HG03575 (cell line): ENCODE results near the gene PUS1.

Experiments used
- ATAC-seq: cut with Tn5 transposase; IDR thresholded peaks from one replicate; pipeline ENCODE4 v1.9.1; 2021; ENCODE audit not compliant: unreplicated experiment, insufficient number of reproducible peaks, low FRiP score; ENCODE audit errors: extremely low read depth

The PUS1 gene

DNA sequence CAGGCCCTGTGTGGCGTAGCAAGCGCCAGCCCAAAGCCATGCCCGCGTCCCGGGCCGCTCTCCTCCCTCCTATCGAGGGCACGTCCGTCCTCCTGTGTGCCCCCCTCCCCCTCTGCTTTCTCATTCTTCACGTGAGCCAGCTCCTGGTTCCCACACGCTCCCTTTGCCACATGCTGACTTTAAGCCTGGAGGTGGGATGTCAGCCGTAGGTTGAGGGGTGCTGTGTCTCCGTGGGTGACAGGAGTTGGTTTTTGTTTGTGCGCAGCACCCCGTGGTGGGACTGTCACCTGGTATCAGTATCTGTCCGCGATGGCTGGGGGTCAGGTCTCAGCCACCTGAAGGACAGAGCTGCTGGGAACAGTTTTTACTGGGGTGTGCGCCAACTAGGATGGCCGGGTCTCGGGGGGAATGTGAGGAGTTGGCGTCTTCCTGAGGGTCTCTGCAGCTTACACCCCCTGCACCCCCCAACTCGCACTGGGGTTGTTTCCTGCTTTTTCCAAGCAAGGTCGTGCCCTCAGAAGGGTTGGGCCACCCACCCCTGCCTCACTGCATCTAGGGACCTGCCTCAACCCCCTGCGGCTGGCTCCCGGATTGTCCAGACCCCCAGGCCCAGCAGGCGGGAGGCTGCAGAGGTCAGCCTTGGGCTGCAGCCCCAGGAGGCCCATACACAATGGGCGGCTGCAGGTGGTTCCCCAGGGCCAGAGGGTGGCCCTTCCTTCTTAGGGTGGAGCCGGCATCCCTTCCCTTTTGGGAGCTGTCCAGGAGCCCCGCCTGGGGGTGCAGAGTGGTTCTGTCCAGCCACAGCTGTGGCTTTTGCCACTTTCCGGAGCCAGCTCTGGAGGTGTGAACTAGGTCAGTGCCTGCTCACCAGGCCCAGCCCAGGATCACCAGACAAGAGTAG lies 27.4 kb upstream of the PUS1 start:
- ATAC-seq, result no peak

DNA sequence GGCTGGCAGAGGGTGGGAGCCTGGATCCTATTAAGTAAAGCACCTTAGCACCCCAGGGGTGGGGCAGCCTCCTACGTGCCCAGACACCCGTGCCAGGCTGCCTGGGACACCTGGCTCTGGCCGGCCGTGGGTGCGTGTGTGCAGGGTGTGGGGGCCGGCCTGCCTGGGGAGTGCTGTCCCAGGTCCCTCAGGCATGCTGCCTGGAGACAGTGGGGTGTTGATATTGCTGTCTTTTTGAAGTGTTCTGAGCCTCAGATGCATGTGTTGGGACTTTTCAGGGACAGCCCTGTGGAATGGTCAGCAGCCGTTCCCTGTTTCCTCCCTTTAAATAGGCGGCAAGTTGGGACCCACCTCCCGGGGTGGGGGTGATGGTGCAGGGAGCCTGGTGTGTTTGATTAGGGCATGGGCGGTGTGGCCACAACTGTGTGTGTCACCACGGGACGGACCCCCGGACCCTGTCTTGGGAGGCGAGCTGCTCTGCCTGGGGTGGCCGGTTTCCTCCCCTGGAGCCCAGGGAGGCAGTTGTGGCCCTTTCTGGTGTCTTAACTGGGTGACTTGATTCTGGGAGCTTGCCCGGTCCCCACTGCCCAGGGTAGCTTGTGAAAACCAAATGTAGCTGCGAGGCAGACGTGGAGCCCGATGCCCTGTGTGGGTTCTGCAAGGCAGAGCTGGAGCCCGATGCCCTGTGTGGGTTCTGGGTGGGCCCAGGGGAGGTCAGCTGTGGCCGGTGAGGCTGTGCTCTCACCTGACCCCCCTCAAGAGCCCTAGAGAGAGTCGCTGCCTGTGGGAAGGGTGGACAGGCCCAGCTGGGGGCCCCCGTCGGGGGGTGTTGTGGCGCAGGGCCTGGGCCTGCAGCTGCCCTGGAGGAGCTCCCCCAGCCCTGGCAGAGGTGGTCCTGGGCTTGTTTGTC lies 26.5 kb upstream of the PUS1 start:
- no peak for ATAC-seq

DNA sequence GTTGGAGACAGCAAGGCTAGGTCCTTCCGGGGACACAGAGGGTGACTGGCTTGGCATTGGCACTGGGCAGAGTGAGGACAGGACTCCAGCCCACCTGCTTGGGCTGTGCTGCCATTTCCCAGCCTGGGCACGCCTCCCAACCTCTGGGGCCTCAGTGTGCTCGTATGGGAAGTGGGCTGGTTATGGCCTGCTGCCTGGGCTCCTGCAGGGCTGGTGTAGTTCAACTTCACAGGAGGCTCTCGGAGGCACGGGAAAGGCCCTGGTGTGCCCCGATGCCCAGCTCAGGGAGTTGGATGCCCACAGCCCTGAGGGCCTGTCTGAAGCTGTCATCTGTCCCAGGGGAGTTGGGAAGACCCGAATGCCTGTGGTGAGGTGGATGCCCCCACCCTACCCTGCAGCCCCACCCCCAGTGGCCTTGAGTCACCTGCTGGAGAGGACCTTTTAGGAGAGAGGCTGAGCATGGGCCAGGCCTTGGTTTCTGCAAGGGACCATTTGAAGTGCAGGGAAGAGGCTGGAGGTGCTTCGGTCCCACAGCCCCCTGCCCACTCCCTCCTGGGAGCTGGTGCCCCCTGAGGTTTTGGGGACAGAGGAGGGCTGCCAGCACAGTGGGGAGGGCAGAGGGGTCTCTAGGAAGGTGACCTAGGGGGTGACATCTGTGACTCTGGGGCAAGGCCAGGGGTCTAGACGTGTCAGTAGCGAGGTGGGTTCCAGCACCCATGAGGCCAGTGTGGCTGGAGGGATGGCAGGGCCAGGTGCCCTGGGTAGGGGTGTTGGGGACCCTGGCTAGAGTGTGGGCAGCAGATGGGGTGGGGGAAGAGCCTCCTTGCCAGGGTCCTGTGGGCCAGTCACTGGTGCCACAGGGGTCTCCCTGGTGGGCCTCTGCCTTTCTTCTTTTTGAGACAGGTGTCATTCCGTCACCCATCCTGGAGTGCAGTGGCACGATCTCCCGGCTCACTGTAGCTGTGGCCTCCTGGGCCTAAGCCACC lies 25.5 kb upstream of the PUS1 start:
- ATAC-seq, result no peak

DNA sequence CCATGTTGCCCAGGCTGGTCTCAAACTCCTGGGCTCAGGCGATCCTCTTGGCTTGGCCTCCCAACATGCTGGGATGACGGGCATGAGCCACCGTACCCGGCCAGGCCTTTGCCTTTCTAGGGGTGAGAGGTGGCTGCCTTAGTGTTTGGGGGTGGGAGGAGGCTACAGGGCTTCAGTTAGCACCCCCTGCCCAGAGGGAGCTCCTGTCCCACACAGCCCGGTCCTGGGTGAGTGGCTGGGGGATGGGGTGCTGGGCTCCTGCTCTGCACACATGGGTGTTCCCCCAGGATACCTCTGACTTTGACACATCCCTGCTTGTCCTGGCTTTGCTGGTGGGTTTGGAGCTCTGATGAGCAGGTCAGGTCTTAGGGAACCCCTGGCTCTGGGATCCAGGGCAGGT lies 24.7 kb upstream of the PUS1 start:
- no peak for ATAC-seq

DNA sequence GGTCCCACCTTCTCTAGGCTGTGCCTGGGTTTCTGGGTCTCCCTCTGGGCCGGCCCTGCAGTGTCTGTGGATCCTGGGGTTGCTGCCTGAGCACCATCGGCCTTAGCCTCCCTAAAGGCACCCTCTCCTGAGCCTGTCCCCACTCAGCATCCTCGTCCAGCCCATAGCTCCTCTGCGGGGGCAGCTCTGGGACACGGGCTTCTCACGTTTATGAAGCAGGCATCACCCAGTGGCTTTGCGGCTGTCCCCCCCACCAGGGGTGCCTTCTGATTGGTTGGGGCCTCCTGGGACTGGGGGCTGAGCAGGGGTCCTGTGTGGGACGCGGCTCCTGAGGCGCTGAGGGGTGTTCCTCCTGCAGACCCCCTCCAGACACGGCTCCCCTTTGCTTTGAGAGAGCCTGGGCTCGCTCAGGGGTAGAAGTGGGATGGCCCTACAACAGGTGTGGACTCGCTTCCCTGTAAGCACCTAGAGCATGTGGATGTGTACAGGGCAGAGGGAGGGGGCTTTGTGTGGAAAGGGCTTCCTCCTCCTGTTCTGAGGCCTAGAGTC lies 23.9 kb upstream of the PUS1 start:
- no peak for ATAC-seq

DNA sequence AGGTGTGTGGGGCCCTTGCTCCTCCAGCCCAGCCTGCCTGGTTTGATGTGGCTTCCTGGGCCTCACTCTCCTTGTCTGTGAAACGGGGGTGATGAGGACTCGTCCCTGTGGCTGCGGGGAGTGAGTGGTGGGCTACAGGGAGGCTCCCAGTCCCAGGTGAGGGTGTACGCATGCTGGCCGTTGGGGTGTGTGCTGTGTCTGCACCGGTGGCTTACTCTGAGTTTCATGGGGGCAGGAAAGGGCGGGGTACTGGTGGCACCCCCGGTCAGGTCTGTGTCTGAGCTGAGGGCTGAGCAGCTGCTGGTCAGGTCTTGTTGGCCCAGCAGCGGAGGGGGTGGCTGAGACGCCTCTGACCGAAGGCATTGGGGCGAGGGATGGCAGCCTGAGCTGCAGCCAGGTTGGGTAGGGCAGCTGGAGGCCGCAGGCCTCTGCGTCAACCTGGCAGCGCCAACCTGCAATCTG lies 23.4 kb upstream of the PUS1 start:
- ATAC-seq, result no peak

DNA sequence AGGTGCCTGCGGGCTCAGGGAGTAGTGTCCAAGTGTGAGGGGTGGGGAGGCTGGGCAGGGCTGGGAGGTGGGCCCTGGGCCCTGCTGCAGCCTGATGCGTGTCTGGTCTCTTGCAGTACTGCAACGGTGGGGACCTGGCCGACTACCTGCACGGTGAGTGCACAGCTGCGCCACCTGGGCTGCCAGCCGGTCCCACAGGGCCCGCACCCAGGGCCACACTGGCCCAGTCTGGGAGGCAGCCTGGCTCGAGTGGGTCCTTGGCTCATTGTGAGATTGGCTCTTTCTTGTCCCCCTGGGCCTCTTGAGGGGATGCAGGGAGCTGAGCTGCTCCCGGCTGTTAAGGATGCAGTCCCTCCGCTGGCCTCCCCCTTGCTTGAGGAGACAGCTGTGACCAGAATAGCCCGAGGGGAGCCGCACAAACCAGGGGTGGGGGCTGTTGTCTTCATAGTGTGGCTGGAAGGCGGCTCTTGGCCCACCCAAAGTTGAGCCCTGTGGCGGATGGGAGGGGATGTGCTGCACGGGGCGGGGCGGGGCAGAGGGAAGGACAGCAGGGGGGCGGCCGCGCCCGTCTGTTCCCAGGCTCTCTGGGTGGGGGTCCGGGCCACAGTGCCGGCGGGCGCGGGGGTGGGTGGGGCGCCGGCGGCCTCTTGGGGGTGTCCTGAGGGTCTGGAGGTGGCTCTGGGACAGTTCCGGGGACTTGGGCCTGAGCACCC lies 21.5 kb upstream of the PUS1 start:
- ATAC-seq, result no peak

DNA sequence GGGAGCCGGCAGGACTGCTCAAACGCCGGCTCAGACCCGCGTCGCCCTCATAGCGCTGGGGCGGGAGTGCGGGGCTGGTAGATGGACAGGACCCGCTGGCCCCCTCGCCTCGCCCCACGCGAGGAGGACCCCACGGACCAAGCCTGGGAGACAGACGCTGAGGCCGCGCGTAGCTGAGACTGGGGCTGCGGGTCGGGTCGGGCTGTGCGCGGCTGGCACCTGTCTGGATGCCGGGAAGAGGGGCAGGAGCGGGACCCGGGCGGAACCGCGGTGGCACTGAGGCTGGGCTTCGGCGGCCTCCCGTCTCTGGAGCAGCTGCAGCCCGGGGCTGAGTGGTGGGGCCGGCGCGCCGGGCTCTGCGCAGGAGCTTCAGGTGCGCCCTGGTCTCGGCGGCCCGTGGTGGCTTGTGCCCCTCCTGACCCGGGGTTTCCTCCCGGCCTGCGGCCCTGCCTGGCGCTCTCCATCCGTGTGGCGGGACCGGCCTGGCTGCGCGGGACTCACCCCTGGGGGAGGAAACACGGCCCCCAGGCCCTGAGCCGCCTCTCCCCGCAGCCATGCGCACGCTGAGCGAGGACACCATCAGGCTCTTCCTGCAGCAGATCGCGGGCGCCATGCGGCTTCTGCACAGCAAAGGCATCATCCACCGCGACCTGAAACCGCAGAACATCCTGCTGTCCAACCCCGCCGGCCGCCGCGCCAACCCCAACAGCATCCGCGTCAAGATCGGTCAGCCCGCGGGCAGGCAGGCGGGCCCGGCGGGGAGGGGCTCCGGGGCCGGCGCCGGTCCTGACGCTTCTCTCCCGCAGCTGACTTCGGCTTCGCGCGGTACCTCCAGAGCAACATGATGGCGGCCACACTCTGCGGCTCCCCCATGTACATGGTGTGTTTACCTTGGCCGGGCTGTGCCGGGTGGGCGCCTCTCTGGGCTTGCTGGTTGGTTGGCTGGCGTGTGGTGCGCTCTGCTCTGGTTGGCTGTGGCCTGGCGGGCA lies 20.7 kb upstream of the PUS1 start:
- no peak for ATAC-seq

DNA sequence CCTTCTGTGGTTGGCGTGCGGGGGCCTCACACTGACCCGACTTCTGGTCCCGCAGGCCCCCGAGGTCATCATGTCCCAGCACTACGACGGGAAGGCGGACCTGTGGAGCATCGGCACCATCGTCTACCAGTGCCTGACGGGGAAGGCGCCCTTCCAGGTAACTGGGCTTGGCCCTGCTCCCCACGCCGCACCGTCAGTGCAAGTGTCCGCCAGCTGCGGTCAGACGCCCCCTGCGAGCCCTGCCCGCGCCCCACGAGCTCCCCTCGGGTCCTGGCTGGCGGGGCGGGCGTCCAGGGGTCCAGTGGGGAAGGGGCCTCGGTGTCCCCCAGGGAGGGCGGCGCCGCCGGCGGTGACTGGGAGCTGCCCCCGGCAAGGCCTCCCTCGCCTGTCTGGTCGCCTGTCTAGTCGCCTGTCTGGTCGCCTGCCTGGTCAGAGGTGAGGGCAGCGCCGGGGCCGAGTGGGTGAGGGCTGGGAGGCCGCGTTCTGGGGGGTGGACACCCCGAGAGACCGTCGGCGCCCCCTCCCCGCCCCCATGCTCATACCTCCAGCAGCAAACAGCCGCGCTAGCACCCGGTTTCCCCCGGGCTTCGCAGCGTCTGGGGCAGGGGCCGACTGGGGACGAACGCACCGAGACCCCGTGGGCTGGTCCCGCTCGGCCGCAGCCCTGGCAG lies 19.9 kb upstream of the PUS1 start:
- no peak for ATAC-seq

DNA sequence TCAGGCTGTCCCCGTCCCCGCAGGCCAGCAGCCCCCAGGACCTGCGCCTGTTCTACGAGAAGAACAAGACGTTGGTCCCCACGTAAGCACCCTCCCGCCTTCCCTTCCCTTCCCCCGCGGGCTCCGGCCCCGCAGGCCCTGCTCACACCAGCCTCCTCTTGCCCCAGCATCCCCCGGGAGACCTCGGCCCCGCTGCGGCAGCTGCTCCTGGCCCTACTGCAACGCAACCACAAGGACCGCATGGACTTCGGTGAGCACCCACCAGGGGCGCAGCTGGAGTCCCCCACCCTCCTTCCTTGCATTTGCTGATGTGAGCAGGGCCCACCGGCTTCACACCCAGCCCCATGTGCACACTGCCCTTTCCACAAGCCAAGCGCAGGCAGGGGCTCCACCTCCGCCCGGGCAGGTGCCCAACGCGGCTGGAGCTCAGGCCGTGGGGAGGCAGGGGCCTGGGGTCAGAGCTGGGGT lies 19.3 kb upstream of the PUS1 start:
- no peak for ATAC-seq

DNA sequence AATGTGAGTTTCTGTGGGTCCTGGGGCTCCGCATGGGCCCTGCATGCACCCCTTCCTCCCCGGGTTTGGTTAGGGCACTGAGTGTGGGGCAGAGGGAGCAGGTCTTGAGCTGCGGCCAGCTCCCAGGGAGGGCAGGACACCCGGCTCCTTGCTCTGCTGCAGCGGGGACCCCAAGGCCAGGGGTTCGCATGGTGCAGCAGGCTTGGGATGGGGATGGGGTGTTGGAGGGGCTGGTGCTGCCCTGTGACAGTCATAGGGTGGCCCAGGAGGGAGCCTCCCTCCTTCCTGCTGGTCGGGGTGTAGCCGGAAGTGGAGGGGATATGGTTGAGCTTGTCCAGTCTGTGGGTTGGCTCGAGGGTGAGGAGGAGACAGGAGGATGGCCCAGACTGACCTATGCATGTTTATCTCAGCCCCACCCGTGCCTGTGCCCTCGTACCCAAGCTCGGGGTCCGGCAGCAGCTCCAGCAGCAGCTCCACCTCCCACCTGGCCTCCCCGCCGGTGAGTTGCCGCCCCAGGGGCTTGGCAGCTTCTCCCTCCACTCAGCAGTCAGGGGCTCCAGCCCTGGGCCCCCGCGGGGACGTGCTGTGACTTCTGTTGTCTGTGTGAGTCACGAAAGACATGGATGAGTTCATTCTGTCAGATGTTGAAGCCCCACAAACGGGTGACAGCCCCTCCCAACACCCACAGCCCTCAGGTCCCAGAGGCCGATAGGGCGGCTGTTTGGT lies 18.6 kb upstream of the PUS1 start:
- no peak for ATAC-seq

DNA sequence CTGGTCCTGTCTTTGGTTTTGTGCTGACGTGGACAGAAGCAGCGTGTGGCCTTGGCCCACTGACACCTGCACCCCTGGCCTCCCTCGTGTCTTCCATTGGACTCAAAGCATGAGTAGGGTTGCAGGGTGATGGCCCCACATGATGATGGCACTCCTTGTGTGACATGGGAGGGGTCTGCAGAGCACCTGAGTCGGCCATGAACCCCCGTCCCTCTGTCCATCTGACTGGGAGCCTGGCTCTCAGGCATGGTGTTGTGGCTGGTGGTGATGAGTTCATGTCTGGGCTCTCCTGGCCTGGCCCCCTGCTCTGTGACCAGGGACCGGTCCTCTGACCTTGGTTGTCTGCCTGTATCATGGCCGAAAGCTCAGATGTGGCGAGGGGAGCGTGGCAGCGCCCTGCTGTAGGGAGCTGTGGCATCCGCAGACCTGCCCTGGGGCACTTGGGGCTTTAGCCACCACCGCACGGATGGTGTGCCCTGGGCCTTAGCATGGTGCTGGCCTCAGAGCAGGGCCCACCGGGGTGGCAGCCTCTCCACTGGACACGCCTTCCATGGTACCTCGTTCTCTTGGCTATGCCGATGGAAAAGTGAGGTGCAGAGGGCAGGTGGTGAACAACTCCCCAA lies 17.9 kb upstream of the PUS1 start:
- no peak for ATAC-seq

DNA sequence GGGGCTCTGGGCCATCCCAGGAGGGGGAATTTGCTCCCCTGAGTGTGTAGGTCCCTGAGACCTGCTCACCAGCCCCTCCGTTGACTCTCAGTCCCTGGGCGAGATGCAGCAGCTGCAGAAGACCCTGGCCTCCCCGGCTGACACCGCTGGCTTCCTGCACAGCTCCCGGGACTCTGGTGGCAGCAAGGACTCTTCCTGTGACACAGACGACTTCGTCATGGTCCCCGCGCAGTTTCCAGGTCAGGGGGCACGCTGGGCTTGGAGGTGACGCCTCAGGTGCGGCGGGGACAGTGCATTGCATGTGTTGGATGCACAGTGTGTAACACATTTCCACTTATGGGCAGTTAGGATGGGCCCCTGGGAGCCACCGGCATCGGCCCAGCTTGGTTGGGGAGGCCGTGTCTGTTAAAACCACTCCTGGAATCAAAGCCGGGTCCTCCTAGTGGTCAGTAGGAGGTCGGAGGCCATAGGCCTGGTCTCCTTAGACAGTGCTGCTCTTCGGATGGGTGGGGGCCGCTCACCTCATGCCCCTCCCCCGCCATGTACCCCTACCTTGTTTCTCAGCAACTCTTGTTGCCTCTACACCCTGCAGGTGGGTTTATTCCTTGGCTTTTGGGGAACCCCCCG lies 17.1 kb upstream of the PUS1 start:
- ATAC-seq, result no peak

DNA sequence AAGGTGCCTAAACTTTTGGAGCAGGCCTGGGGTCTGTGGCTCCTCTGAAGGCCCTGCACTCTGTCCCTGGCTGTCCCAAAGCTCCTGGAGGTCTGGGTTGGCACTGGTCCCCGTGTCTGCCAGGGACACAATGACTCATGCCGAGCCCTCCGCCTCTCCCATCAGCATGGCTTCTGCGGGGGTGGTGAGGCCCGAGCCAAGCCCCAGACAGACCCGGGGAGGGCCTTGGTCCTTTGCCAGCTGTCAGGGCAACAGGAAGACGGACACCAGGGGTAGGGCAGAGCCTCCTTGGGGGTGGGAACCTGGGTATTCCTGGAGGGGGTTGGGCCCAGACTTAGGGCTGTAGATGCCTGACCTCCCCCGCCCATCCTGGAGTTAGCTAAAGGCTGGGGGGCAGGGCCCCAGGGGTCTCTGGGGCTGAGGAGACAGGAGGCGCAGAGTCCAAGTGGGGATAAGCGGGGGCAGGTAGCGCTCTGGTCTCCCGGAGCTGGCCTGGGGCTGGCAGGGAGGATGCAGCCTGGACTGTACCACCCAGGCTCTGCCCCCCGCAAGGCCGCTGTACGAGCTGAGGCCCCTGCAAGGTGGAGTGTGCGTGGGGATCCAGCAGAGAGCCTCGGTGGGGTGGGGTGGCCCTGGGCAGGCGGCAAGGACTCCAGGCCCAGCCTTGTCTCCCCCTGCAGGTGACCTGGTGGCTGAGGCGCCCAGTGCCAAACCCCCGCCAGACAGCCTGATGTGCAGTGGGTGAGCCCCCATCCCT lies 16.4 kb upstream of the PUS1 start:
- no peak for ATAC-seq
